KMS-11 (cell line): ENCODE results near the gene ZC3HAV1.

Experiments used
- H2AFZ ChIP-seq: fragments of 200-600 bp; sonication (generic); 2 replicates; pipeline ENCODE4 v1.6.1; 2016; ENCODE audit warnings: antibody characterized with exemption, mixed run types, low read depth
- H3K27ac ChIP-seq: fragments of 200-600 bp; sonication (generic); 2 replicates; pipeline ENCODE4 v1.6.1; 2016; ENCODE audit warnings: mild to moderate bottlenecking, mixed run types
- H3K27me3 ChIP-seq: fragments of 200-600 bp; sonication (generic); 2 replicates; pipeline ENCODE4 v1.6.1; 2017; ENCODE audit warnings: mild to moderate bottlenecking, low read depth, mixed run types, moderate library complexity; ENCODE audit not compliant: insufficient read depth
- H3K36me3 ChIP-seq: fragments of 200-600 bp; sonication (generic); 2 replicates; pipeline ENCODE4 v1.6.1; 2017; ENCODE audit warnings: mild to moderate bottlenecking, mixed run types; ENCODE audit not compliant: insufficient read depth
- H3K4me1 ChIP-seq: fragments of 200-600 bp; sonication (generic); 2 replicates; pipeline ENCODE4 v1.6.1; 2016; ENCODE audit warnings: mild to moderate bottlenecking, low read depth, mixed run types; ENCODE audit not compliant: poor library complexity, severe bottlenecking
- H3K4me2 ChIP-seq: fragments of 200-600 bp; sonication (generic); 2 replicates; pipeline ENCODE4 v1.7.0; 2016; ENCODE audit warnings: mild to moderate bottlenecking, mixed run types
- H3K4me3 ChIP-seq: fragments of 200-600 bp; sonication (generic); IDR thresholded peaks from 2 replicates; pipeline ENCODE4 v1.6.1; 2017; ENCODE audit warnings: low read depth, low read length, mixed read lengths; ENCODE audit not compliant: insufficient read depth
- H3K79me2 ChIP-seq: fragments of 200-600 bp; sonication (generic); 2 replicates; pipeline ENCODE4 v1.6.1; 2016; ENCODE audit warnings: low read depth, mixed run types; ENCODE audit not compliant: insufficient read depth
- H3K9ac ChIP-seq: fragments of 200-600 bp; sonication (generic); 2 replicates; pipeline ENCODE4 v1.6.1; 2016; ENCODE audit warnings: mild to moderate bottlenecking, mixed run types
- H4K20me1 ChIP-seq: fragments of 200-600 bp; sonication (generic); 2 replicates; pipeline ENCODE4 v1.6.1; 2016; ENCODE audit warnings: mild to moderate bottlenecking, mixed run types; ENCODE audit not compliant: insufficient read depth
- CTCF ChIP-seq: fragments of 200-600 bp; sonication (generic); conservative IDR thresholded peaks from 2 replicates; pipeline ENCODE4 v1.6.1; 2017; ENCODE audit warnings: low read depth, mild to moderate bottlenecking, antibody characterized with exemption, low read length, moderate library complexity, mixed read lengths

ZC3HAV1 gene

DNA sequence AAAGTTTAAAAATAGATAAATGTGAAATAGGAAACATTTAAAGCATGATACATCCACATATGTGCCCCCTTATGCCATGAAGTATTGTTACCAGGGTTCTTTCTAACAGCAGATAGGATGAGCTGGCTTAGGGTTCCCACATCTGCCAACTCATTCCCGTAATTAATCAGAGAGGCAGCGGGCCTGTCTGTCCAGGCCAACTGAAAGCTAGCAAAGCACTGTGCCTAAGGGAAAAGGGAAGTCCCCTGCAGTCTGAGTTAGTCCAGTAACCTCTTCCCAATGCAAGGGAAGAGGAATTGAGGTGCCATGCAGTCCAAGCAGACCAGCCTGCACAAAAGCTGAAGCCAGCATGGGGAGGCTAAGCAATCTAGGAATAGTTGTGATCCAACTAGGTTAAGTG lies 55.4 kb downstream of the ZC3HAV1 start:
- no peak overlapping the region for H2AFZ ChIP-seq
- no peak overlapping the region for H3K4me2 ChIP-seq
- H3K4me1 ChIP-seq, result no peaks in the 10 kb centered on the region
- no peaks in the 10 kb centered on the region for H4K20me1 ChIP-seq
- TF ChIP-seq CTCF, result no peak
- no peak overlapping the region for H3K4me3 ChIP-seq
- H3K79me2 ChIP-seq, result no peaks in the 10 kb centered on the region
- no peaks in the 10 kb centered on the region for H3K27me3 ChIP-seq
- no peaks in the 10 kb centered on the region for H3K36me3 ChIP-seq
- no peak overlapping the region for H3K27ac ChIP-seq
- no peak overlapping the region for H3K9ac ChIP-seq

- H3K36me3 ChIP-seq, result no peaks in the 10 kb centered on the region
- H3K79me2 ChIP-seq, result no peaks in the 10 kb centered on the region
- H4K20me1 ChIP-seq, result no peaks in the 10 kb centered on the region
- H3K4me3 ChIP-seq, result no peak overlapping the region
- no peak overlapping the region for H3K27ac ChIP-seq
- no peak overlapping the region for H3K9ac ChIP-seq
- TF ChIP-seq CTCF, result no peak
- no peaks in the 10 kb centered on the region for H3K27me3 ChIP-seq
- H3K4me1 ChIP-seq, result no peaks in the 10 kb centered on the region
- no peak overlapping the region for H2AFZ ChIP-seq
- H3K4me2 ChIP-seq, result no peak overlapping the region
Measured at GRCh38 chr7:139051655-139052054, 57.9 kb downstream of the ZC3HAV1 start.

DNA sequence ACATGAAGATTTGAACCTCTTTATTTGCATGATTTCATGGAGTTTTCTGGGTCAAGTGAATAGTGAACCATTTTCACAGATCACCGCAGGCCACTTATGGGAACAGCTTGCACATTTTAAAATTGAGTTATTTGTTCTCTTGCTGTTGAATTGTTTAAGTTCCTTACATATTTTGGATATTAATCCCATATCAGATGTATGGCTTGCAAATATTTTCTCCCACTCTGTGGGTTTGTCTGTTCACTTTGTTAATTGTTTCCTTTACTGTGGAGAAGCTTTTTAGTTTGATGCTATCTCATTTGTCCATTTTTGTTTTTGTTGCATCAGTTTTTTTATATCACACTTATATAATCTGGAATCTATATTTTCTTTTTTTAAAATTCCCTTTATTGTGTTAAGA lies 59.6 kb downstream of the ZC3HAV1 start:
- Histone ChIP-seq H3K79me2 (no peaks in the 10 kb centered on the region), H3K9ac (no peak overlapping the region)

GRCh38 chr7:139049111-139049510 lies 60.4 kb downstream of the ZC3HAV1 start:
- Histone ChIP-seq H2AFZ (no peak overlapping the region), H3K4me1 (peaks cover 11% of the 10 kb centered on the region), H3K79me2 (no peaks in the 10 kb centered on the region), H3K27me3 (no peaks in the 10 kb centered on the region), H3K27ac (no peak overlapping the region), H3K9ac (no peak overlapping the region), H4K20me1 (no peaks in the 10 kb centered on the region), H3K36me3 (no peaks in the 10 kb centered on the region), H3K4me2 (no peak overlapping the region), H3K4me3 (no peak overlapping the region)
- TF ChIP-seq CTCF, result no peak

More for the DNA sequence above, 59.6 kb downstream of the ZC3HAV1 start:
- TF ChIP-seq CTCF, result no peak
- no peak overlapping the region for H3K4me2 ChIP-seq
- H3K4me3 ChIP-seq, result no peak overlapping the region
- H3K36me3 ChIP-seq, result no peaks in the 10 kb centered on the region
- H3K4me1 ChIP-seq, result peaks cover 2% of the 10 kb centered on the region
- H3K27me3 ChIP-seq, result no peaks in the 10 kb centered on the region
- no peaks in the 10 kb centered on the region for H4K20me1 ChIP-seq
- H2AFZ ChIP-seq, result no peak overlapping the region
- no peak overlapping the region for H3K27ac ChIP-seq
